Neural cell (in vitro differentiated cells): ENCODE results near the gene SPX.

Experiments used
- CTCF ChIP-seq: fragments of 450-650 bp; IDR thresholded peaks from 2 replicates; pipeline ENCODE4 v1.5.1; 2014; ENCODE audit warnings: antibody characterized with exemption, mild to moderate bottlenecking, moderate library complexity; ENCODE audit not compliant: poor library complexity, severe bottlenecking
- REST ChIP-seq: IDR thresholded peaks from 2 replicates; pipeline ENCODE4 v1.6.1; 2012; ENCODE audit warnings: borderline replicate concordance
- SMC3 ChIP-seq: fragments of 450-650 bp; conservative IDR thresholded peaks from 2 replicates; pipeline ENCODE4 v1.6.1; 2014; ENCODE audit warnings: antibody characterized with exemption, mild to moderate bottlenecking, moderate library complexity; ENCODE audit not compliant: poor library complexity

DNA sequence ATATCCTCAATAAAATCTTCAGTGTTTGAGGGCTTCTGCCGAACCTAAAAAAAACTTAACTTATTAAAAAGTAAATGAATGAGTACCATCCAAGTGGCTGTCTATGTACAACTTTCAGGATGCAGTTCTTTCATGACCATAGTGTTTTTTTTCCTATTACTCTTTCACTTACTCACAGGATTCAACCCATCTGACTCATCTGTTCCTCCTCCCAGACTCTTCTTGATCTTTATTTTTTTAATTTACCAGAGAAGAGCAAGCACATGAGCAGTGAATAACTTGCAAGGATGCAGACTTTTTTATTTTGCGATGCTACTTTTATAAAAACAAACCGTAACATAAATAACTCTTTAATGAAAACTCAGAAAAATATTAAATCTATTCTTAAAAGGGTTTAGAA is 49.1 kb upstream of the SPX start:
- TF ChIP-seq SMC3 (no peak), CTCF (no peak), REST (no peak)
